MM.1S (cell line): ENCODE data around the gene HS3ST2.

ENCODE experiments used
- DNase-seq: peaks from one replicate; pipeline ENCODE4 v3.0.0-alpha.2; 2015
- H2AFZ ChIP-seq: fragments of 300-600 bp; sonication (generic); 2 replicates; pipeline ENCODE4 v1.6.0; 2016; ENCODE audit warnings: antibody characterized with exemption, low read length
- H3F3A ChIP-seq: fragments of 300-600 bp; sonication (generic); 2 replicates; pipeline ENCODE4 v1.6.1; 2016; ENCODE audit warnings: mild to moderate bottlenecking, antibody characterized with exemption, low read length, moderate library complexity, mixed read lengths; ENCODE audit not compliant: insufficient read depth
- H3K27ac ChIP-seq: fragments of 300-600 bp; sonication (generic); 2 replicates; pipeline ENCODE4 v1.5.1; 2016; ENCODE audit warnings: mild to moderate bottlenecking, low read length
- H3K27me3 ChIP-seq: fragments of 300-600 bp; sonication (generic); replicated peaks from 2 replicates; pipeline ENCODE4 v1.6.0; 2016; ENCODE audit warnings: low read length; ENCODE audit not compliant: insufficient read depth
- H3K36me3 ChIP-seq: fragments of 300-600 bp; sonication (generic); replicated peaks from 2 replicates; pipeline ENCODE4 v1.6.1; 2016; ENCODE audit warnings: mild to moderate bottlenecking, low read length, mixed read lengths; ENCODE audit not compliant: insufficient read depth
- H3K4me1 ChIP-seq: fragments of 300-600 bp; sonication (generic); 2 replicates; pipeline ENCODE4 v1.6.1; 2016; ENCODE audit warnings: low read length, mixed read lengths
- H3K4me2 ChIP-seq: fragments of 300-600 bp; sonication (generic); 2 replicates; pipeline ENCODE4 v1.6.0; 2016; ENCODE audit warnings: low read depth, low read length
- H3K4me3 ChIP-seq: fragments of 300-600 bp; sonication (generic); 2 replicates; pipeline ENCODE4 v1.5.1; 2016; ENCODE audit warnings: low read length, mixed read lengths
- H3K79me2 ChIP-seq: fragments of 300-600 bp; sonication (generic); 2 replicates; pipeline ENCODE4 v1.6.1; 2016; ENCODE audit warnings: mixed run types, low read length, mixed read lengths
- H3K9ac ChIP-seq: fragments of 300-600 bp; sonication (generic); 2 replicates; pipeline ENCODE4 v1.6.1; 2016; ENCODE audit warnings: low read length, mixed read lengths
- H3K9me2 ChIP-seq: fragments of 300-600 bp; sonication (generic); replicated peaks from 2 replicates; pipeline ENCODE4 v1.6.1; 2016; ENCODE audit warnings: mild to moderate bottlenecking, low read length, mixed read lengths; ENCODE audit not compliant: insufficient read depth
- H3K9me3 ChIP-seq: fragments of 300-600 bp; sonication (generic); replicated peaks from 2 replicates; pipeline ENCODE4 v1.6.1; 2016; ENCODE audit warnings: mild to moderate bottlenecking, low read length, mixed read lengths; ENCODE audit not compliant: insufficient read depth
- H4K20me1 ChIP-seq: fragments of 300-600 bp; sonication (generic); 2 replicates; pipeline ENCODE4 v1.6.1; 2016; ENCODE audit warnings: mild to moderate bottlenecking, low read length, moderate library complexity, mixed read lengths; ENCODE audit not compliant: insufficient read depth
- EZH2 ChIP-seq: fragments of 300-600 bp; sonication (generic); optimal IDR thresholded peaks from 2 replicates; pipeline ENCODE3; 2017; ENCODE audit warnings: low read depth, mild to moderate bottlenecking, antibody characterized with exemption, low read length, mixed read lengths
- EZH2phosphoT487 ChIP-seq: fragments of 300-600 bp; sonication (generic); IDR thresholded peaks from 2 replicates; pipeline ENCODE4 v1.6.1; 2018; ENCODE audit warnings: antibody characterized with exemption, low read length
- TF ChIP-seq, protein P1 (sequence below): fragments of 300-600 bp; sonication (generic); IDR thresholded peaks from 2 replicates; pipeline ENCODE4 v1.5.1; 2016; ENCODE audit warnings: antibody characterized with exemption, low read length, mixed read lengths

Gene HS3ST2

DNA sequence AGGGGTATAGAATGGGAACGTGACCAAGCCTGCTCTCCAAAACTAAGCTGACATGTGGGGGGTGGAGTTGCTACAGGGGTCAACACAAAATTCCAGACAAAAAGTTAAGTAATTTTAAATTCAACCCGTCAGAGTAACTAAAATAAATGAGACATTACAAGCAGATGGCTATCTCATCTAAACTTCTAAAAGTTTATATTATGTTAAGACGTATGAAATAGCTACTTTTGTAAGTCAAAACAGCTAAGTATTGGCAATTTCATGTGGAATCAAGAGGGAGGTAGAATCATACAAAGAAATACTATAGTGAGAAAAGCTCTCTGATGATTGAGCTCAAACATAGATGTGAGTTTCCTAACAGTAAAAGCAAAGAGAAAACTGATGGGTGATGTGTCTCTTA is 113.3 kb downstream of the HS3ST2 start:
- Histone ChIP-seq H3K9ac (no peak overlapping the region), H3K4me3 (no peak overlapping the region), H3K79me2 (no peaks in the 10 kb centered on the region), H3K9me3 (no peaks in the 10 kb centered on the region), H3K4me1 (no peaks in the 10 kb centered on the region), H2AFZ (no peak overlapping the region), H4K20me1 (no peaks in the 10 kb centered on the region), H3K36me3 (no peaks in the 10 kb centered on the region), H3K27me3 (no peaks in the 10 kb centered on the region), H3K27ac (no peak overlapping the region), H3K9me2 (no peaks in the 10 kb centered on the region), H3F3A (no peaks in the 10 kb centered on the region), H3K4me2 (no peak overlapping the region)
- DNase-seq: no peak
- TF ChIP-seq, protein P1, sequence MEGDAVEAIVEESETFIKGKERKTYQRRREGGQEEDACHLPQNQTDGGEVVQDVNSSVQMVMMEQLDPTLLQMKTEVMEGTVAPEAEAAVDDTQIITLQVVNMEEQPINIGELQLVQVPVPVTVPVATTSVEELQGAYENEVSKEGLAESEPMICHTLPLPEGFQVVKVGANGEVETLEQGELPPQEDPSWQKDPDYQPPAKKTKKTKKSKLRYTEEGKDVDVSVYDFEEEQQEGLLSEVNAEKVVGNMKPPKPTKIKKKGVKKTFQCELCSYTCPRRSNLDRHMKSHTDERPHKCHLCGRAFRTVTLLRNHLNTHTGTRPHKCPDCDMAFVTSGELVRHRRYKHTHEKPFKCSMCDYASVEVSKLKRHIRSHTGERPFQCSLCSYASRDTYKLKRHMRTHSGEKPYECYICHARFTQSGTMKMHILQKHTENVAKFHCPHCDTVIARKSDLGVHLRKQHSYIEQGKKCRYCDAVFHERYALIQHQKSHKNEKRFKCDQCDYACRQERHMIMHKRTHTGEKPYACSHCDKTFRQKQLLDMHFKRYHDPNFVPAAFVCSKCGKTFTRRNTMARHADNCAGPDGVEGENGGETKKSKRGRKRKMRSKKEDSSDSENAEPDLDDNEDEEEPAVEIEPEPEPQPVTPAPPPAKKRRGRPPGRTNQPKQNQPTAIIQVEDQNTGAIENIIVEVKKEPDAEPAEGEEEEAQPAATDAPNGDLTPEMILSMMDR: no peak
- TF ChIP-seq EZH2 (no peak), EZH2phosphoT487 (no peak)

DNA sequence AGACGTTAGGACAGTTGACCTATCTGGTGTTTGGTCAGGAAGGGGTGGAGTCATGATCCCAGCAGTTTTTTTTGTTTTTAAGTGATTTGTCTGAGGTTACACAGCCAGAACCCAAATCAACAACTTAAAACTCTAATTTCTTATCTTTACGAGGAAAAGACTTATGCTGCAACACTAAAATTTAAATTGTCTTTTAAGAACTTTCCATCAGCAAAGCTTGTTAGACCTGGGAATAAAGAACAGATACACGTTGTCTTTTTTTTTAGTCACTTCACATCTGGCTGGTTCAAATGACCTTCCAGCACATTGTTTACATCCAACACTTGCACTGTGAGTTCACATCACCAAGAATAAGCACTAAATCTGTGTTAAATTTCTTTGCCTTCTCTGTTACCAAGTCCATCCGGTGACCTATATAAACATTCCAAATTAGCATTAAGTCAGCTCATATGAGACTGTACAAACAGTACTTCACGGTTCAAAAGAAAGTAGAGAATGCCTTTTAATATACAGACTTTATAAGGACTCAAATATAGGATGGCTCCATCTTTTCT is 115.0 kb downstream of the HS3ST2 start:
- Histone ChIP-seq H3K27ac (no peak overlapping the region), H3K27me3 (no peaks in the 10 kb centered on the region), H3K4me1 (no peaks in the 10 kb centered on the region), H3F3A (no peaks in the 10 kb centered on the region), H3K79me2 (no peaks in the 10 kb centered on the region), H3K9ac (no peak overlapping the region), H3K9me3 (no peaks in the 10 kb centered on the region), H3K9me2 (no peaks in the 10 kb centered on the region), H3K36me3 (no peaks in the 10 kb centered on the region), H2AFZ (no peak overlapping the region), H3K4me3 (no peak overlapping the region), H4K20me1 (no peaks in the 10 kb centered on the region), H3K4me2 (no peak overlapping the region)
- no peak for DNase-seq
- TF ChIP-seq EZH2 (no peak), EZH2phosphoT487 (no peak)
- TF ChIP-seq, protein P1: no peak

DNA sequence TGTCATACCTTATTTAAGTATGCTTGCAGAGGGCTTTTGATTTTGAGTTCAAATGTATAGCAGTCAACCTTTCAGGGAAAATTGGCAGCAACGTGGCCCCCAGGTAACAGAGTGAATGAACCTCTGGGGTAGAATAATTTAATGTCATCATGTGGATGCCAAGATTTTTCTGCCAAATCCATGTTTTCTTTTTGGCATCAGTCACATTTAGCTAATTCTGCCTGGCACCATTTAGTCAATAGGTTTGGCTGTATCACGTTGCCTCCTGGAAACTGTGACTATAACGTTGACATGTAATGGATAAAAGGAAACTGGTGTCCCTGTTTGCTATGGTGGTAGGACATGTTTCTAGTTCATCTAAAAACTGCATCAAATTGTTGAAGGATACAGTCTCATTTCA is 115.5 kb downstream of the HS3ST2 start:
- Histone ChIP-seq H3K36me3 (no peaks in the 10 kb centered on the region), H3K79me2 (no peaks in the 10 kb centered on the region), H3F3A (no peaks in the 10 kb centered on the region), H4K20me1 (no peaks in the 10 kb centered on the region), H3K4me2 (no peak overlapping the region), H3K27ac (no peak overlapping the region), H3K9me2 (no peaks in the 10 kb centered on the region), H3K4me1 (no peaks in the 10 kb centered on the region), H3K27me3 (no peaks in the 10 kb centered on the region), H2AFZ (no peak overlapping the region), H3K9me3 (no peaks in the 10 kb centered on the region), H3K9ac (no peak overlapping the region), H3K4me3 (no peak overlapping the region)
- no peak for DNase-seq
- TF ChIP-seq, protein P1: no peak
- no peak for TF ChIP-seq EZH2
- TF ChIP-seq EZH2phosphoT487: no peak
